Gastroesophageal sphincter (tissue), 4 donors: ENCODE results near the gene IPO9. TPM values are rescaled to one million over a fixed set of nuclear protein-coding genes. Genes with fewer than 3 reads are reported as not detected.

Source experiments
- ATAC-seq: fragments of 150-250 bp; one replicate; pipeline ENCODE4 v1.9.1; 2016; ENCODE audit warnings: mild to moderate bottlenecking, moderate library complexity
- H3K27ac ChIP-seq, 4 donors: fragments of 200-600 bp; sonication (generic) in 3 of 4; 1 replicate in 3 of 4; 2 replicates in 1 of 4; pipeline ENCODE4 v1.5.1; 2016 to 2019
- H3K27me3 ChIP-seq: fragments of 200-600 bp; sonication (generic); one replicate; pipeline ENCODE4 v1.5.1; 2019
- H3K36me3 ChIP-seq, 2 donors: fragments of 200-600 bp; sonication (generic); one replicate each; pipeline ENCODE4 v1.5.1; 2019; ENCODE audit warnings: control low read depth in 1 of 2
- H3K4me1 ChIP-seq, 3 donors: fragments of 200-600 bp; sonication (generic); 1 replicate in 2 of 3; 2 replicates in 1 of 3; pipeline ENCODE4 v1.5.1; 2016 to 2019; ENCODE audit warnings: control low read depth in 2 of 3
- H3K4me3 ChIP-seq, 2 donors: fragments of 200-600 bp; sonication (generic); one replicate each; pipeline ENCODE4 v1.5.1; 2019; ENCODE audit warnings: mild to moderate bottlenecking in 1 of 2, moderate library complexity in 1 of 2
- H3K9me3 ChIP-seq, 3 donors: fragments of 200-600 bp; sonication (generic); one replicate each; pipeline ENCODE4 v1.5.1; 2017 to 2019; ENCODE audit warnings: control low read depth in 2 of 3
- EP300 ChIP-seq: sonication (generic); formaldehyde crosslinking; IDR thresholded peaks from one replicate; pipeline ENCODE4 v1.6.1; 2017; ENCODE audit warnings: antibody characterized with exemption, mild to moderate bottlenecking
- POLR2A ChIP-seq, 2 donors: fragments of 450-650 bp; IDR thresholded peaks; one replicate each; pipeline ENCODE4 v1.6.1; 2017; ENCODE audit warnings: antibody characterized with exemption in 2 of 2, mild to moderate bottlenecking in 2 of 2, moderate library complexity in 1 of 2
- POLR2AphosphoS5 ChIP-seq: sonication (generic); formaldehyde crosslinking; IDR thresholded peaks from one replicate; pipeline ENCODE4 v1.6.1; 2017; ENCODE audit warnings: antibody characterized with exemption
- WGBS, 2 donors: methylation state at CpG; one replicate each; pipeline ENCODE4 v1.1.5; 2018; ENCODE audit warnings: low coverage in 1 of 2; 5-methylcytosine and 5-hydroxymethylcytosine counted together
- total RNA-seq, 4 donors: library from RNA; depleted of rRNA; stranded (reverse); fragments of >200 nt; gene quantifications; one replicate each; pipeline ENCODE4 v1.1.0, GENCODE V29; 2016
- TF ChIP-seq, protein P1 (sequence below), 4 experiments: fragments of 200-600 bp in 2 of 4; fragments of 450-650 bp in 2 of 4; sonication (generic) in 1 of 4; IDR thresholded peaks; one replicate each; pipeline ENCODE4 v1.5.1; 2017 to 2019; ENCODE audit warnings: antibody characterized with exemption in 4 of 4, mild to moderate bottlenecking in 2 of 4, moderate library complexity in 2 of 4

IPO9 gene
- total RNA-seq, 4 donors from 2014 or later, result 21.6 to 30.7 (median 26.5) TPM

DNA sequence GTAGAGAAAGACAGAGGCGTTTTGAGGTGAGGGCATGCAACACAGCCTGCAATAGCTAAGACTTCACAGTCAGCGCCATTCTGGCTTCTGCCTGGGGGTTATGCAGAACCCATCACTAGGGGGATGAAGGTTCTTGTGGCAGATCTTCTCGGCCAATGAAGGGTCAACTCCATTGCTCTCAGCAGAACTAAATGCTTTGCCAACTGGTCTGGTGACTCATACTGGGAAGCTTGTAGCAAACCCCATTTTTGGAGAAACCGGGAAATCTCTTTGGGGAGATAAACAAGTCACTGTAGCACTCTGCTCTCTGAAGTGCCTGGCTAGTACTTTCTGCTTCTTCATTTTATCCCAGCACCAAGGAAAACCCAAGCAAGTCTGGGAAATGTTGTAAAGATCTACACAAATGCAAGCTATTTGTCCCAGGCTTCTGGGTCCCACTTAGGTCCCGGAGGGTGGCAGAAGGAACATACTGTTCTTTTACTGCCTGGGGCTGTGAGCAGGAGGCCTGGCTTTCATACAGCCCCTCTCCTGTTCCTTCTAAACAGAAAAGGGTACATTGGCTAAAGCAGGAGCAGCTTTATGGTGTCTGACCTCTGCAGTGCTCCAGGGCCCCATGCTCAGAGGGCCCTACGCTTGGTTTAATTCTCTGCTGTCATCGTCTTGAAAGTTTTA lies 88.5 kb downstream of the IPO9 start:
- TF ChIP-seq POLR2AphosphoS5, result peak; percentile 94
- TF ChIP-seq, protein P1, sequence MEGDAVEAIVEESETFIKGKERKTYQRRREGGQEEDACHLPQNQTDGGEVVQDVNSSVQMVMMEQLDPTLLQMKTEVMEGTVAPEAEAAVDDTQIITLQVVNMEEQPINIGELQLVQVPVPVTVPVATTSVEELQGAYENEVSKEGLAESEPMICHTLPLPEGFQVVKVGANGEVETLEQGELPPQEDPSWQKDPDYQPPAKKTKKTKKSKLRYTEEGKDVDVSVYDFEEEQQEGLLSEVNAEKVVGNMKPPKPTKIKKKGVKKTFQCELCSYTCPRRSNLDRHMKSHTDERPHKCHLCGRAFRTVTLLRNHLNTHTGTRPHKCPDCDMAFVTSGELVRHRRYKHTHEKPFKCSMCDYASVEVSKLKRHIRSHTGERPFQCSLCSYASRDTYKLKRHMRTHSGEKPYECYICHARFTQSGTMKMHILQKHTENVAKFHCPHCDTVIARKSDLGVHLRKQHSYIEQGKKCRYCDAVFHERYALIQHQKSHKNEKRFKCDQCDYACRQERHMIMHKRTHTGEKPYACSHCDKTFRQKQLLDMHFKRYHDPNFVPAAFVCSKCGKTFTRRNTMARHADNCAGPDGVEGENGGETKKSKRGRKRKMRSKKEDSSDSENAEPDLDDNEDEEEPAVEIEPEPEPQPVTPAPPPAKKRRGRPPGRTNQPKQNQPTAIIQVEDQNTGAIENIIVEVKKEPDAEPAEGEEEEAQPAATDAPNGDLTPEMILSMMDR (IDR thresholded peaks at IDR 0.05), result no peak
- TF ChIP-seq POLR2A (IDR thresholded peaks at IDR 0.05), result peak; percentile 26 to 30
- TF ChIP-seq EP300, result peak; percentile 41
- WGBS, 2 donors, result 20 to 43% methylated on average over 2 to 5 of the region's 7 CpGs
- Histone ChIP-seq H3K4me3 (peak overlapping the region in 1 of 2 donors; percentile 36), H3K36me3 (peaks cover 0 to 23% of the 10 kb centered on the region in 2 donors), H3K27ac (peak overlapping the region; percentile 94 to 96 (median 95)), H3K9me3 (no peaks in the 10 kb centered on the region), H3K4me1 (peaks cover 36 to 100% (median 52%) of the 10 kb centered on the region in 3 donors), H3K27me3 (no peaks in the 10 kb centered on the region)
- ATAC-seq, result peak; percentile 60

DNA sequence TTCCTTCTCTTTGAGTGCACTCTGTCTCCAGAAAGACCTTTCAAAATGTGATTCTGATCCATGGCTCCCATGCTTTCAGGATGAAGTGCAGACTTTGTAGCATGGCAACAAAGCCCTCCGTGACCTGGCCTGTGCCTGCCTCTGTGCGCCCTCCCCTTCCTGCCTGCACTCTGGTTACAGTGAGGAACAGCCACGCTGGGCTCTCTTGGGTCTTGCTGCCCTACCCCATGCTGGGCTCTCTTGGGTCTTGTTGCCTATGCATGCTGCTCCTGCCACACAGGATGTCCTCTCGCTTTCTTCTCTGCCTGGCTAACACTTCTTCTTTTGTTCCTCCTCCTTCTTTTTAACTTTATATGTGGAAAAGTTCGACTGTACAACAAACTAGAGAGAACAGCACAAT lies 89.4 kb downstream of the IPO9 start:
- peak overlapping the region in 1 of 2 donors; percentile 36 for H3K4me3 ChIP-seq
- peaks cover 36 to 100% (median 51%) of the 10 kb centered on the region in 3 donors for H3K4me1 ChIP-seq
- H3K36me3 ChIP-seq, result peaks cover 0 to 29% of the 10 kb centered on the region in 2 donors
- no peak for ATAC-seq
- 50% methylated on average over 5 of the region's 5 CpGs for WGBS, 2 donors
- H3K27ac ChIP-seq, result peak overlapping the region; percentile 94 to 96 (median 95)
- H3K27me3 ChIP-seq, result no peaks in the 10 kb centered on the region
- no peaks in the 10 kb centered on the region for H3K9me3 ChIP-seq
- TF ChIP-seq, protein P1 (IDR thresholded peaks at IDR 0.05), result no peak
- no peak for TF ChIP-seq EP300
- TF ChIP-seq POLR2AphosphoS5, result no peak
- no peak for TF ChIP-seq POLR2A (IDR thresholded peaks at IDR 0.05)

DNA sequence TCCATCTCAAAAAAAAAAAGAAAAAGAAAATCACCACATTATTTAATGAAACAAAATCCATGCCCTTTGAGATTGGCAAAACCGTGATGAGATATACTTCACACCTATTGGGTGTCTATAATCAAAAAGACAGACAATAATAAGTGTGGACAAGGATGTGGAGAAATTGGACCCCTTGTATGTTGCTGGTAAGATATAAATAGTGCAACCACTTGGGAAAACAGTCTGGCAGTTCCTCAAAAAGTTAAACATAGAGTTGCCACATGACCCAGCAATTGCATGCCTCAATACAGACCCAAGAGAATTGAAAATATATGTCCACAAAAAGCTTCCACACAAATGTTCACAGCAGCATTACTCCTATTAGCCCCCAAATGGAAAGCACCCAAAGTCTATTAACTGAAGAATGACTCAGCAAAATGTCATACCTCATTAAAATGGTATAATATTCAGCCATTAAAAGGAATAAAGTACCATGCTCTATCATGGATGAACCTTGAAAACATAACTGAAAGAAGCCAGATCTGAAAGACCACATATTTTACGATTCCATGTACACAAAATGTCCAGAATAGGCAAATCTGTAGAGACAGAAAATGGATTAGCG lies 93.1 kb downstream of the IPO9 start:
- 81 to 83% methylated on average over 3 of the region's 3 CpGs for WGBS, 2 donors
- TF ChIP-seq POLR2A (IDR thresholded peaks at IDR 0.05) (no peak), EP300 (no peak), POLR2AphosphoS5 (no peak)
- TF ChIP-seq, protein P1 (IDR thresholded peaks at IDR 0.05), result no peak
- no peaks in the 10 kb centered on the region for H3K27me3 ChIP-seq
- peaks cover 0 to 41% of the 10 kb centered on the region in 2 donors for H3K36me3 ChIP-seq
- H3K9me3 ChIP-seq, result no peaks in the 10 kb centered on the region
- peaks cover 32 to 96% (median 43%) of the 10 kb centered on the region in 3 donors for H3K4me1 ChIP-seq
- no peak overlapping the region for H3K4me3 ChIP-seq
- no peak for ATAC-seq
- H3K27ac ChIP-seq, result peak overlapping the region; percentile 20 to 95 (median 94)

DNA sequence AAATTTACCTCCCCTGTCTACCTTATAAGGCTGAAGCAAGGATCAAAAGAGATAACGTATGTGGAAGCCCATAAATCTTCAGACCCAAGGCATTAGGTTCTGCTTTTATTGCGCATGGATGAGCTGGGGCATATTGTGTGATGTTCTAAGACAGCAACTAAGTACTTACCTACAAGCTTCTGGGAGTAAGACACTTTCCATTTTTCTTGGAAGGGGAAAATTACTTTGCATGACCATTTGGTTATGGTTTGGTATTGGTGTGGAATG lies 96.3 kb downstream of the IPO9 start:
- TF ChIP-seq, protein P1 (IDR thresholded peaks at IDR 0.05), result no peak
- TF ChIP-seq EP300 (no peak), POLR2A (IDR thresholded peaks at IDR 0.05) (no peak), POLR2AphosphoS5 (no peak)
- no peak for ATAC-seq
- Histone ChIP-seq H3K4me1 (peaks cover 14 to 96% (median 22%) of the 10 kb centered on the region in 3 donors), H3K9me3 (no peaks in the 10 kb centered on the region), H3K27ac (peak overlapping the region; percentile 65 to 92 (median 74)), H3K27me3 (no peaks in the 10 kb centered on the region), H3K4me3 (no peak overlapping the region), H3K36me3 (peaks cover 0 to 66% of the 10 kb centered on the region in 2 donors)
- WGBS, 2 donors, result 21 to 36% methylated on average over 2 of the region's 2 CpGs
